ENCODE results near the gene ST6GALNAC4.

GRCh38 chr9:127937056-127937387, 20.2 kb upstream of the ST6GALNAC4 start:
- TF ChIP-seq CTCF (IDR thresholded peaks at IDR 0.05) (no peak), POLR2A (IDR thresholded peaks at IDR 0.05) (no peak)

All from lower leg skin (tissue), 3 donors.